IPS-NIHi7 (cell line): Measurements from ENCODE around the gene CPNE6.

Experiments used
- DNase-seq: peaks from one replicate; pipeline ENCODE4 v3.0.0; 2012; ENCODE audit warnings: mixed read lengths; ENCODE audit errors: extremely low spot score

Gene CPNE6

GRCh38 chr14:24086193-24086955, 15.0 kb downstream of the CPNE6 start:
- no peak for DNase-seq

DNA sequence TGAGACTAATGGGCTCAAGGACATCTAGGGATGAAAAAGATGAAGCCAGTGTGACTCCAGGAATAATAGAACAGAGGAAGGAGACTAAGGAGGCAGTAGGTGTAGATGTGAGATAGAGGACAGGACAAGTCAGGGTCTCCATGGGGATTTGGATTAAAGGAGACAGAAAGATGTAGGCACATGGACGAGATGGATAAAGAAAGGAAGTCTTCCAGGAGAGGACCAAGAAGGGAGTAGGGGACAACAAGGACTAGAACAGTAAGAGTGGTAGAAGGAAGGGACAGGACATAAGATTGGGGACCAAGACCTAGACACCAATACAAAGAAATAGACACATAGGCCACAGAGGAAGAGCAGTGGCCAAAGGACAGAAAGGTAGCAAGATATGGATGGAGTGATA, 15.6 kb downstream of the CPNE6 start:
- no peak for DNase-seq

DNA sequence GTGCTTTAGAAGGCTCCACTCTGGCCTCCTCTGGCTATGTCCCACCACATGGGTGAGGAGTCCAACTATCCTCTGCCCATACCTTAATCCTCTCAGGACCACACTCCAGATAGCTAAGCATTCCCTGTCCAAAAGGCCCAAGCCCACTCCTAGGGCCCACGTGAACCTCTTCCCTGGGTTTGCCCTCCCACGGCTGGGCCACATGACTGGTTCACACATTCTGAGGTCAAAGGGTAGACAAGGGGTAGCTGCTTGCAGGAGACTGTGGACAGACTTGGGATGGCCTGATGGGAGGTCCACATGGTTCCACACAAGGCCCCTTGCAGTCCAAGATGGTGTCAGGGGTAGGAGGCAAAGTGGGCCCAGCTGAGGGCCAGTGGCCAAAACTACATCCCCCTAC, 16.7 kb downstream of the CPNE6 start:
- DNase-seq = no peak

GRCh38 chr14:24089890-24090289, 18.5 kb downstream of the CPNE6 start:
- no peak for DNase-seq

GRCh38 chr14:24092110-24092504, 20.7 kb downstream of the CPNE6 start:
- DNase-seq = no peak

DNA sequence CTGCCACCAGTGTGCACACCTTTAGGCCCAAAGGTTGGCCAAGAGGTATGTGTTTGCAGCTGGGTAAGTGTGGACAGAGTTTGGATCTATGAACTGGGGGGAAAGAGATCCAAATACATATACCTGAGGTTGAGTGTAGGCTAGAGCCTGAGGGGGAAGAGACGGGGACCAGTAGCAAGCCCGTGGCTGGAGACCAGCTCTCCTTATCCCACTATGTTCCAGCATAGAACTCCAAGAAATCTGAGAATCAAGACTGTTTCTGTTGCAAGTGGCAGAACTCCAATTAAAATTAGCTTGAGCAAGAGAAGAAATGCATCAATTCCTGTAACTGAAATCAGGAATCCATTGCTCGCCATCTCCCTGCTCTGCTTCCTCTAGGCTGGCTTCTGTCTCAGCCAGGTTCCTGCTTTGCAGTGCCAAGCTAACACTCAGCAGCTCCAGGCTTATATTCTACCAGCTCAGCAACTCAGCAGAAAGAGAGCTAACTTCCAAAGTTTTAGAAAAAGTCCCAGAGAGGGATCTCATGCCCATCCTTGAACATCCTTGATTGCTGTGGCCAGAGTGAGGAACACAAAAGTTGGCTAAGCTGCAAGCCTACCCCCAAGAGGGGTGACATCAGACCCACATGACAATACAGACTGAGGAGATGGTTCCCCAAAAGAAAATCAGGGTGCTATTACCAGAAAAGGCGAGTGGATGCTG, 21.3 kb downstream of the CPNE6 start:
- DNase-seq = no peak

- DNase-seq = no peak
Measured at GRCh38 chr14:24093207-24093900, 22.0 kb downstream of the CPNE6 start.

- peak; percentile 99 for DNase-seq
Measured at GRCh38 chr14:24093901-24094840, 22.8 kb downstream of the CPNE6 start, which contains the start of gene PCK2. PCK2 (plus strand) TSS chr14:24094311; CDS start chr14:24094406, 95 bp downstream.

- DNase-seq = no peak
Measured at GRCh38 chr14:24094841-24095270, 23.5 kb downstream of the CPNE6 start.

GRCh38 chr14:24095271-24096068, 24.1 kb downstream of the CPNE6 start:
- peak; percentile 70 for DNase-seq

GRCh38 chr14:24096545-24097181, 25.3 kb downstream of the CPNE6 start:
- DNase-seq = no peak

DNA sequence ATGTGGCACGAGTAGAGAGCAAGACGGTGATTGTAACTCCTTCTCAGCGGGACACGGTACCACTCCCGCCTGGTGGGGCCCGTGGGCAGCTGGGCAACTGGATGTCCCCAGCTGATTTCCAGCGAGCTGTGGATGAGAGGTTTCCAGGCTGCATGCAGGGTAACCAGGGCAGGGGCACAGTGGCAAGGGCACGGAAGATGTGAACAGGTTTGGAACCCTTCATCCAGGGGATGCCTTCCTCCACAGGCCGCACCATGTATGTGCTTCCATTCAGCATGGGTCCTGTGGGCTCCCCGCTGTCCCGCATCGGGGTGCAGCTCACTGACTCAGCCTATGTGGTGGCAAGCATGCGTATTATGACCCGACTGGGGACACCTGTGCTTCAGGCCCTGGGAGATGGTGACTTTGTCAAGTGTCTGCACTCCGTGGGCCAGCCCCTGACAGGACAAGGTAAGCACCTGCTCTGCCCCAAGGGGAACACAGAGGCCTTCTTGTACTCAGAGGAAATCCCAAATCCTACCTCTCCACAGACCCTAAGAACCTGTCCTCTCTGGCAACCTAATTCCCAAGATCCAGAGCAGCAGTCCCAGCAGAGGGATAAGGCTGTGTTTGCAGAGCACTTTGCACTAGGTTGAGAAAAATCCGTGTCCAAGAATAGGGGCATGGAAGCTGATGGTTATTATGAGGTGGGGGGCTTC, 27.0 kb downstream of the CPNE6 start:
- no peak for DNase-seq

DNA sequence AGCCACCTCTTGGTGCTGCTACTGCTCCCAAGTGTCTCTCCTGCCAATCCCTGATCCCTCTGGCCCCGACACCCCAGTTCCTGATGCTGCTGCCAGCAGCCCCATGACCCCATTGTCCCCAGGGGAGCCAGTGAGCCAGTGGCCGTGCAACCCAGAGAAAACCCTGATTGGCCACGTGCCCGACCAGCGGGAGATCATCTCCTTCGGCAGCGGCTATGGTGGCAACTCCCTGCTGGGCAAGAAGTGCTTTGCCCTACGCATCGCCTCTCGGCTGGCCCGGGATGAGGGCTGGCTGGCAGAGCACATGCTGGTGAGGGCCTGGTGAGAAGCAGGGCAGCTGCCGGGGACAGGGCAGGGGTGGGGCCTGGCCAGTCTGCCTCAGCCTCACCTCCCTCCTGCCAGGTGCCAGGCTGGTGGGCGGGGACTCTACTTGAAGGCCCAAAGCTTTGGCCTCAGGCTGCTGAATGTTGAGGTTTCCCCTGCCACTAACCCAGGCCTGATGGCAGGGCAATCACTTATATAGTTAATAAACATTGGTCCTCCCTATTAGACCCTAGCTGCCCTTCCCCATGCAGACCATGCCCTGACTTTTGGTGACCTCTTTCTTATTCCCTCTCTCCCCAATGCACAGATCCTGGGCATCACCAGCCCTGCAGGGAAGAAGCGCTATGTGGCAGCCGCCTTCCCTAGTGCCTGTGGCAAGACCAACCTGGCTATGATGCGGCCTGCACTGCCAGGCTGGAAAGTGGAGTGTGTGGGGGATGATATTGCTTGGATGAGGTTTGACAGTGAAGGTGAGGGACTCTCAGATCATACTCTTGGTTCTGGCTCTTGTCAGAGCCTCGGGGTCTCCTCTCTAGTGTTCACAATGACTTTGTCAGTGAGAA, 27.8 kb downstream of the CPNE6 start:
- DNase-seq = no peak

GRCh38 chr14:24100197-24100981, 29.0 kb downstream of the CPNE6 start:
- DNase-seq = no peak

DNA sequence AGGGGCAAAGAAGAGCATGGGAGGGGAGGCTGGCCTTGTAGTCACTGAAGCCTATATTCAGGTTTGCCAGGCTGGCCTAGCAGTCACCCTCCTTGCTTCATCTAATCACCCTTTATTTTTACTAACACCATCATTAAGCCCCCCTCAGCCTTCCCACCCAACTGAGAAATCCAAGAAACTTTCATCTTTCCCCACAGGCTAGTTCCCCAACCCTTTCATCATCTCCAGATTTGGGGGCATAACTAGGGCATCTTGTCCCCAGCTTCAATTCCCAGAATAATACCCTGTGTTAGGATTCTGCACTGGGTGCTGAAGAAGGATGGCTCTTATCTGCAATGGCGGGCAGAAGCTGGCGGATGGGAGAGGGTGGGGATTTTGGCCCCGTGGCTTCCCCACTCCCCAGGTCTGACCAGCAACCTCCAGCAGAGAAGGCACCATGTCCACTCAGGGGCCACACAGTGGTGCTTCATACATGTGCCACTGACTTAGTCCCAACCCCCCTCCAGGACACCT, 29.7 kb downstream of the CPNE6 start:
- no peak for DNase-seq

DNA sequence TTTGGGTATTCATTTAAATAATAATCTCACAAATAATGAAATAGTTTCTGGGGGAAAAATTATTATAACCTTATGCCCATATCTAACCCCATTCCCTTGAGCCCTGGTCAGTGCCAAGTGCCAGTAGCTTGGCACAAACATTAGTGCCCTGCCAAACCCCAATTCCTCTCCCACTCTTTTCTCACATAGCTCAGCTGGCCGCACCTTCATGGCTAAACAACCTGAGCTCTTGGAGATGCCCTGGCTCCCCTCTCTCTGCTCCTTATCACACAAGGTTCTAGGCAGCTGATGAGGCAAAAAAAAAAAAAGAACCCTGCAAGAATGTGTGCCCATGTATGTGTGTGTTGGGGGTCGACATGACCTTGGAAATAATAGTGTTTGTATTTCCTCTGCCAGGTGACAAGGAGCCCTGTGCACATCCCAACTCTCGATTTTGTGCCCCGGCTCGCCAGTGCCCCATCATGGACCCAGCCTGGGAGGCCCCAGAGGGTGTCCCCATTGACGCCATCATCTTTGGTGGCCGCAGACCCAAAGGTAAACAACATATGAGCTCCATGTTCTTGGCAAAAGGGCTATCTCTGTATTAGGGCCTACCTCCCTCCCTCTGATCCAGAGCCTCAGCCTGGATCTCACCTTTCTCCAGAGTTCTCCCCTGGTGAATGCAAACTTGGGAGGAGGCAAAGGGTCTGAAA, 31.1 kb downstream of the CPNE6 start:
- no peak for DNase-seq

- DNase-seq = no peak
Measured at GRCh38 chr14:24103451-24103850, 32.1 kb downstream of the CPNE6 start.
